GM19351 (cell line): ENCODE results near the gene SPECC1.
"Not testable (repeated sequence)": the region's sequence is repeated elsewhere in the genome, so short reads cannot be mapped to it uniquely, and the experiment has no call there.

Source experiments
- ATAC-seq: cut with Tn5 transposase; IDR thresholded peaks from one replicate; pipeline ENCODE4 v1.9.1; 2021; ENCODE audit warnings: mild to moderate bottlenecking, moderate library complexity; ENCODE audit not compliant: unreplicated experiment

SPECC1 gene

GRCh38 chr17:20066253-20066652 is 57.1 kb downstream of the SPECC1 start:
- ATAC-seq = no peak

- ATAC-seq = no peak
Observed at GRCh38 chr17:20067711-20068110, 58.6 kb downstream of the SPECC1 start.

GRCh38 chr17:20068445-20068844 is 59.3 kb downstream of the SPECC1 start:
- no peak for ATAC-seq

GRCh38 chr17:20071824-20072691 is 62.9 kb downstream of the SPECC1 start:
- no peak for ATAC-seq

GRCh38 chr17:20072692-20072992 is 63.5 kb downstream of the SPECC1 start:
- no peak for ATAC-seq

GRCh38 chr17:20073055-20073979 is 64.2 kb downstream of the SPECC1 start:
- no peak for ATAC-seq

- ATAC-seq = no peak
Observed at GRCh38 chr17:20074001-20074400, 64.8 kb downstream of the SPECC1 start.

GRCh38 chr17:20074489-20074888 is 65.3 kb downstream of the SPECC1 start:
- no peak for ATAC-seq

- ATAC-seq = not testable (repeated sequence)
Observed at GRCh38 chr17:20076137-20076536, 67.0 kb downstream of the SPECC1 start.

GRCh38 chr17:20077978-20078685 is 69.0 kb downstream of the SPECC1 start:
- no peak for ATAC-seq

GRCh38 chr17:20080513-20080912 is 71.4 kb downstream of the SPECC1 start:
- no peak for ATAC-seq

GRCh38 chr17:20083156-20083859 is 74.1 kb downstream of the SPECC1 start:
- no peak for ATAC-seq

- ATAC-seq = no peak
Observed at GRCh38 chr17:20084621-20085282, 75.6 kb downstream of the SPECC1 start.

GRCh38 chr17:20085283-20085845 is 76.2 kb downstream of the SPECC1 start:
- ATAC-seq = no peak

GRCh38 chr17:20086416-20087076 is 77.4 kb downstream of the SPECC1 start:
- ATAC-seq = no peak

- no peak for ATAC-seq
Observed at GRCh38 chr17:20087538-20088250, 78.5 kb downstream of the SPECC1 start.

GRCh38 chr17:20089756-20090547 is 80.8 kb downstream of the SPECC1 start:
- ATAC-seq = no peak
